ENCODE data around the gene AGPS. TPM values are rescaled to one million over a fixed set of nuclear protein-coding genes. Genes with fewer than 3 reads are reported as not detected.
"Not testable (repeated sequence)": the region's sequence is repeated elsewhere in the genome, so short reads cannot be mapped to it uniquely, and the experiment has no call there.

Gene AGPS
- total RNA-seq, 1 experiment from 2014 or later, result 66.7 TPM

DNA sequence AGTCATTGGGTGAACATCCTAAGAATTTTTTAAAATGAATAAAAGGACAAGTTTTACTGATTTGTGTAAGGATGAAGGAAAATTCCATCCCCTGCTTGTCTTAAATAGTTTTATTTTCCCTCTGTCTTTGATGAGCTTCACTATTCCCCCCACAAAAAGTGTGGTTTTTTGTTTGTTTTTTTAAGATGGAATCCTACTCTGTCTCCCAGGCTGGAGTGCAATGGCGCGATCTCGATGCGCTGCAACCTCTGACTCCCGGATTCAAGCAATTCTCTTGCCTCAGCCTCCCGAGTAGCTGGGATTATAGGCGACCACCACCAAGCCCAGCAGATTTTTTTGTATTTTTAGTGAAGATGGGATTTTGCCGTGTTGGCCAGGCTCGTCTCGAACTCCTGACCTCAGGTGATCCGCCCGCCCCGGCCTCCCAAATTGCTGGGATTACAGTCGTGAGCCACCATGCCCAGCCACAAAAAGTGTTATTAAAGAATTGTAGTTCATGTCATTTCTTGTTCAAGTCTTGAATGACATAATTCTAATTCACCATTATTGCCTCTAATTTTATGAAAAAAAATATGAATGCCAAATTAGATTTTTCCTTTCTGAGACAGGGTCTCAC lies 91.7 kb downstream of the AGPS start:
- no peak overlapping the region for H3K4me3 ChIP-seq
- peaks cover 14% of the 10 kb centered on the region for H3K36me3 ChIP-seq
- no peaks in the 10 kb centered on the region for H3K4me1 ChIP-seq
- no peak overlapping the region for H3K27ac ChIP-seq
- DNase-seq, result no peak
- no peaks in the 10 kb centered on the region for H3K27me3 ChIP-seq
- no peaks in the 10 kb centered on the region for H3K9me3 ChIP-seq (replicated peaks)

DNA sequence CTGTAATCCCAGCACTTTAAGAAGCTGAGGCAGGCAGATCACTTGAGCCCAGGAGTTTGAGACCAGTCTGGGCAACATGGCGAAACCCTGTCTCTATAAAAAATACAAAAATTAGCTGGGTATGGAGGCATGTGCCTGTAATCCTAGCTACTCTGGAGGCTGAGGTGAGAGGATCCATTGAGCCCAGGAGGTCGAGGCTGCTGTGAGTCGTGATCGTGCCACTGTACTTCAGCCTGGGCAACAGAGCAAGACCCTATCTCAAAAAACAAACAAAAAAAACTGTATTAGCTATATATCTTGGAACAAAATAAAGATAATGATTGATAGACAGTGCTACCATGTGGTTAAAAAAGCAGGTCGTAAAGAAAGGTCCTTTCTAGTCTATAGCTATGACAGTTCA lies 93.1 kb downstream of the AGPS start:
- DNase-seq; H3K4me1 ChIP-seq; H3K27me3 ChIP-seq; H3K4me3 ChIP-seq; H3K27ac ChIP-seq; H3K9me3 ChIP-seq (replicated peaks); H3K36me3 ChIP-seq: not testable (repeated sequence)

DNA sequence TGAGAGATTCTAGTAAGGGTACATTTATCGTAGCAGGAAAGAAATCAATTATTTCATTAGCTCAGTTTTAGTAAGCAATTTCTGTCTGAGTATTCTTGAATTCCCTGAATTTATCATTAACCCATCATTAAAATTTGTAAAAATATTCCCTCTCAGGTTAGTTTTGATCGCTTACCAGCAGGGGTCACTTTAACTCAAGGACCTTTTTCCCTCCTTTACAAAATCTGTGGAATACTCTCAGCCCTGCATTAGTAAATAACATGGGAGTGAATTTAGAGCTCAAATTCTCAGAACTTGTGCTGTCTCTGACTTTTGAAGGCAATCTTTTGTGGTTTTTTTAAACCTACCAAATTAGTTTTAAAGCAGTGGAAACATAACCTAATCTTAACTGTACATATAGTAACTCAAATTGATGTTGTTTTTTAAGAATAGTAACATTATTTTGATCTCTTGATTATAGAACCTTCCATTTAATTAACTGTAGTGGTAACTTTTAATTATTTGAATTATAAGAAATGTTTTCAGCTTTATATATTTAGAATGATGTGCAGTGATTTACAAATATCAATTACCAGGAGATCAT lies 97.2 kb downstream of the AGPS start:
- no peaks in the 10 kb centered on the region for H3K9me3 ChIP-seq (replicated peaks)
- DNase-seq, result peak; percentile 12 to 63
- H3K27ac ChIP-seq, result no peak overlapping the region
- H3K4me3 ChIP-seq, result no peak overlapping the region
- peaks cover 19% of the 10 kb centered on the region for H3K36me3 ChIP-seq
- no peaks in the 10 kb centered on the region for H3K27me3 ChIP-seq
- no peaks in the 10 kb centered on the region for H3K4me1 ChIP-seq

DNA sequence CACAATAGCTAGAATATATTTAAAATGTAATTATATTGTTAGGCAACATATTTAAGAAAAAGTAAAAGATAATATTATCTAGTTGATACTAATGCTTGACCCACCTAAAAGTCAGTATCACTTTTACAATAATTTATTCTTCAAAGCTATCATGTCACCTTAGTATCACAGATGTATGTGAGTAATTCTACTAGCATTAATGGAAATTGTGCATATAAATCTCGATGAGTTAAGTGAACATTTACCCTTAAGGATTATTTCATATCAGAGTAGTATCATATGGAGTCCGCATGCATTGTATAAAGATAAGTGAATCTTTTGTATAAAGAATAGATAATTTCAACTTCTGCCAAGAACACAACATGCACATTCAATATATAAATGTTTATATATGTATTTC lies 103.4 kb downstream of the AGPS start:
- Histone ChIP-seq H3K4me3 (no peak overlapping the region), H3K9me3 (replicated peaks) (no peaks in the 10 kb centered on the region), H3K4me1 (no peaks in the 10 kb centered on the region), H3K27ac (no peak overlapping the region), H3K27me3 (no peaks in the 10 kb centered on the region), H3K36me3 (peaks cover 35% of the 10 kb centered on the region)
- DNase-seq, result no peak

DNA sequence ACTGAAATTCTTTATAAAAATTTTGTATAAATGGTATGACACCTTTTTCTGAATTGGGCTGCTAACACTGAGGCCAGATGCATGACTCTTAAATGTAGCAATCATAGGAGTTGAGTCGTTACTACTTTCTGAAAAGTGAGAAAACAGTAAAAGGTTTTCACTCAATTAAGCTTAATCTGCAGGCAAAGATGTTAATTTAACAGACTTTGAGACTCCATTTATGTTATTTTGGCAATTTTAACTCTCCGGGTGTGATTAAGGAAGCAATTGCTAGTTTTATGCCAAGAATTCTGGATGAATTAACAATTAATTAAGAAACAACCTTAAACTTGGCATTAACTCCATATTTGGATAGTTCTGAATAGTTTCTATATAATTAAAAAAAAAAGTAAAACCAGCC lies 104.3 kb downstream of the AGPS start:
- no peak for DNase-seq

DNA sequence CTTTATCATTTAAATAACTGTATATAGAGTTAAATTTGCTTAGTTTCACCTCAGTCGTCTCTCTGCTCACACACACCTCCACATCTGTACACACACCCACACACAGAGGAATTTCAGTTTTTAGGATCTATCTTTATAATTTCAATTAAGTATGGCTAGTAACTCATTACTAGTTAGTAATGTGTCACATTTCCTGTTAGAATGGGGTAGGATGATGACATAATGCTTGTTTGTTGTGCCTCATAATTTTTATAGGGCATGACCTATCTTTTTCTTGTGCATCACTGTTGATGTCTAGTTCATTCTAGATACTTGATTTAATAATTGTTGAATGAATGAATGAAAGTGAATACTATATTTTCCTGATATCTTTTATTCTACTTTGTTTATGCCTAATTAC lies 108.6 kb downstream of the AGPS start:
- H3K4me1 ChIP-seq, result no peaks in the 10 kb centered on the region
- DNase-seq, result no peak
- no peaks in the 10 kb centered on the region for H3K27me3 ChIP-seq
- H3K36me3 ChIP-seq, result peaks cover 20% of the 10 kb centered on the region
- no peaks in the 10 kb centered on the region for H3K9me3 ChIP-seq (replicated peaks)
- no peak overlapping the region for H3K27ac ChIP-seq
- H3K4me3 ChIP-seq, result no peak overlapping the region

More for the DNA sequence above, 104.3 kb downstream of the AGPS start:
- Histone ChIP-seq H3K36me3 (peaks cover 35% of the 10 kb centered on the region), H3K27ac (no peak overlapping the region), H3K27me3 (no peaks in the 10 kb centered on the region), H3K4me3 (no peak overlapping the region), H3K4me1 (no peaks in the 10 kb centered on the region), H3K9me3 (replicated peaks) (no peaks in the 10 kb centered on the region)

DNA sequence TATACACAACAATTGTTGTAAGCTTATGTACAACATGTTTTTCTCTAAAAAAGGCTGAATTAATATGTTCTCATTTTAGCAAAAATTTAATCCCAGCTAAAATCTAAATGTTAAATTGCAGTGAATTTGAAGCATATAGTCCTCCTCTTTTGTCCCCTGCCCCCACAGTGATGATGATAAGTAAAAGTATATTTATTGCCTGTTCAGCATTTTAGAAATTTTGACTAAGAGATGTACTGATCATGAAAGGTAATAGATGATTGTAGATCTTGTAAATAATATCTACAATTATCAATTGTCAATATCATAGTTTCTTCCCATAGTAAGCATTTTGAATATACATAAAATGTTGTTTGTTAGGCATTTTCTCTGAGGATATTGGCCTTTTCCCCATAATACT lies 113.9 kb downstream of the AGPS start:
- Histone ChIP-seq H3K9me3 (replicated peaks) (no peaks in the 10 kb centered on the region), H3K27ac (no peak overlapping the region), H3K4me1 (no peaks in the 10 kb centered on the region), H3K27me3 (no peaks in the 10 kb centered on the region), H3K36me3 (peaks cover 30% of the 10 kb centered on the region), H3K4me3 (no peak overlapping the region)
- DNase-seq, result no peak

DNA sequence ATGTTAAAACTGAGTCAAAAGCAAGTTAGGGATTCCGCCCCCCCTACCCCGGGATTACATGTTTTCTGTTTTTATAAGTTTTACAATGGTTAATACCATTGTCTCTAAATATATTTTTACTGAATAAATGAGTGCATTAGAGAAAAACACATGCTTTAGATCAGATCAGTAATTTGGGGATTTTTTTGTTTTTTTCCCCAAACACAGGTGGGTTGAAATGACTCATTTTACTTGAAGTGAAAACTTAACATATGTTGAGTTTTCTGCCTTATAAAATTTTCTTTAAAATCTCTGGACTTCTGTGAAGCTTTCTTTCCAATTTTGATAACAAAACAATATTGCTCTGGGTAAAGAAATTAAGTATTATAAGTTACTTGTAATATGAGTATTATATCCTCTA lies 114.4 kb downstream of the AGPS start:
- H3K9me3 ChIP-seq (replicated peaks), result no peaks in the 10 kb centered on the region
- peaks cover 30% of the 10 kb centered on the region for H3K36me3 ChIP-seq
- H3K27me3 ChIP-seq, result no peaks in the 10 kb centered on the region
- no peak overlapping the region for H3K27ac ChIP-seq
- no peaks in the 10 kb centered on the region for H3K4me1 ChIP-seq
- no peak overlapping the region for H3K4me3 ChIP-seq
- no peak for DNase-seq

DNA sequence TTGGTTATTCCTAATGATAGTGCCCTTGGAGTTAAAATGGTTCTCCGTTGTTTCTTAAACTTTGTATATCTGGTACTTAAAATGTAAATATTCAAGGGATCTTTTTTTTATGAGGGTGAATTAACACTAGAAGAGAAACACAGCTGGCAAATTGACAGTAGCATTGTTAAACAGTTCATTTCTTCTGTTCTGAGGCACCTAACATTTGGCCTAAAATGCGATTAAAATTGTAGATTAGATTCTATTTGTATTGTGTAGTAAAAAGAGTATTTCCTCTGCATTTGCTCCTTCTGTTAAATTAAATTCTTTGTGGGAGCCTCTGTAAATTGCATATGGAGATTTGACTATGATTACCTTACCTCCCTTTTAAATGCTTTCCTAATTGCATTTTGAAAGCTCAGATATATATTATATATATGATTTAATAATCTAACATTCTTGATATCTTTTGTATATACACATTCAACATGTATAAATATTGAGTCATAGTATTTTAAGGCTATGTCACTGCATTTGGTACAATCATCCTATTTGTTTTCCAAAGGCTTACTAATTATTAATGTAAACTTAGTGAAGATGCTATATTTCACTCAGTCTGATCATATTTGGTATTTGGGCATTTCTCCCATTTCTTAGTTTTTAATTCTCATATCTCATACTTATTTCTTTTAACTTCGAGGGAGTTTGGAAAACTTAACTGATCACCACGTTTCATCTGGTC lies 124.4 kb downstream of the AGPS start:
- no peak for DNase-seq
- no peak overlapping the region for H3K27ac ChIP-seq

DNA sequence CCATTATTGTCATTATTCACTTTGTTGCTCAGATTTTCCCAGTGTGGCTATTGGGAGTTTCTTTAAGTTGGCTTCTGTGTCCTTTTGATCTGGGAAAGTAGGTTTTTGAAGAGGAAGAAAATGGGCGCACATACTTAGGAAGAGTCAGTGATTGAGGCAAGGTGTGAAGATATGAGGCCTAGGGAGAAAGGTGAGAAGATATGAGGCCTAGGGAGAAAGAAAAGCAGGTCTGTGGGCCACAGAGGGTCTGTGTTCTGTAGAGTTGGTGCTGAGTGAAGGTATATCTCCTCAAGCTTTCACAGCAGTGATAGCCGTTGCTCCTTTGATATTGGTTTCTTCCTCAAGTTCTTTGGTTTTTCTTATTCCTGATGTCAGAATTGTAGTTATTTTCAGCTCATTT lies 126.2 kb downstream of the AGPS start:
- peaks cover 24% of the 10 kb centered on the region for H3K36me3 ChIP-seq
- H3K4me3 ChIP-seq, result no peak overlapping the region
- no peaks in the 10 kb centered on the region for H3K27me3 ChIP-seq
- H3K9me3 ChIP-seq (replicated peaks), result no peaks in the 10 kb centered on the region
- H3K4me1 ChIP-seq, result no peaks in the 10 kb centered on the region
- no peak for DNase-seq
- no peak overlapping the region for H3K27ac ChIP-seq

More for the DNA sequence above, 124.4 kb downstream of the AGPS start:
- H3K36me3 ChIP-seq, result peaks cover 22% of the 10 kb centered on the region
- no peak overlapping the region for H3K4me3 ChIP-seq
- H3K9me3 ChIP-seq (replicated peaks), result no peaks in the 10 kb centered on the region
- H3K4me1 ChIP-seq, result no peaks in the 10 kb centered on the region
- H3K27me3 ChIP-seq, result no peaks in the 10 kb centered on the region

DNA sequence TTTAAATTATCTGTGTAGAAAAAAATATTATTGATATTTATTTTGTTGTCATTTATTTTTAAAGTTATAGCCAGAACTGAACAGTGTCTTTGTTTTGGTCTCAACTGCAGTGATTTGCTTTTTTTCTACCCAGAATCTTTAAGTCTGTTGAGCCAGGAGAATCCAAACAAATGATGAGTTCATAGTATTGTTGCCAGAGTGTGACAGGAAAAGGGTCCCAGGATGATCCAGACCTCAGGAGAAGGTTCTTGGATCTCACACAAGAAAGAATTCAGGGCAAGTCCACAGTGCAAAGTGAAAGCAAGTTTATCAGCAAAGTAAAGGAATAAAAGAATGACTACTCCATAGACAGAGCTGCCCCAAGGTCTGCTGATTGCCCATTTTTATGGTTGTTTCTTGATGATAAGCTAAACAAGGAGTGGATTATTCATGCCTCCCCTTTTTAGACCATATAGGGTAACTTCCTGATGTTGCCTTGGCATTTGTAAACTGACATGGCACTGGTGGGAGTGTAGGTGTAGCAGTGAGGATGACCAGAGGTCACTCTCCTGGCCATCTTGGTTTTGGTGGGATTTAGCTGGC lies 127.1 kb downstream of the AGPS start:
- H3K4me1 ChIP-seq, result no peaks in the 10 kb centered on the region
- no peaks in the 10 kb centered on the region for H3K9me3 ChIP-seq (replicated peaks)
- peaks cover 29% of the 10 kb centered on the region for H3K36me3 ChIP-seq
- H3K27me3 ChIP-seq, result no peaks in the 10 kb centered on the region
- DNase-seq, result no peak
- no peak overlapping the region for H3K27ac ChIP-seq
- H3K4me3 ChIP-seq, result no peak overlapping the region

DNA sequence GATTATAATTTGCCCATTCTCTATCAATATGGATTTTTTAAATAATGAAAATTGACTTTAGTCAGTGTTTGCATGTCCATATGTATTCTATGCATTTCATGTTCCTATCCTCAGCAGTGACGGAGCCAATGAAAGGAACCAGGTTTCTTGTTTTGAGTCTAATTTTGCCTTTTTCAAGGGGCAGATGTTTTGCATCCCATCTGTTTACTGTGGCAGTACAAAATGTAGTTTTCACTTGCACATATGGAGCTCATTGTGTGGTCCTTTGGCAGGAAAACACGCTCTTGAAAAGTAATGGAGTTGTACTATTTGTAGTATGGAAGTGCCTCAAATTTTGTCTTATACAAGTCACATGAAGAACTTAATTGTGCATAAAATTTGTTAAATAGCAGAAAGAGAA lies 127.8 kb downstream of the AGPS start:
- no peaks in the 10 kb centered on the region for H3K27me3 ChIP-seq
- peaks cover 34% of the 10 kb centered on the region for H3K36me3 ChIP-seq
- no peak overlapping the region for H3K4me3 ChIP-seq
- no peak overlapping the region for H3K27ac ChIP-seq
- no peak for DNase-seq
- no peaks in the 10 kb centered on the region for H3K4me1 ChIP-seq
- H3K9me3 ChIP-seq (replicated peaks), result no peaks in the 10 kb centered on the region

DNA sequence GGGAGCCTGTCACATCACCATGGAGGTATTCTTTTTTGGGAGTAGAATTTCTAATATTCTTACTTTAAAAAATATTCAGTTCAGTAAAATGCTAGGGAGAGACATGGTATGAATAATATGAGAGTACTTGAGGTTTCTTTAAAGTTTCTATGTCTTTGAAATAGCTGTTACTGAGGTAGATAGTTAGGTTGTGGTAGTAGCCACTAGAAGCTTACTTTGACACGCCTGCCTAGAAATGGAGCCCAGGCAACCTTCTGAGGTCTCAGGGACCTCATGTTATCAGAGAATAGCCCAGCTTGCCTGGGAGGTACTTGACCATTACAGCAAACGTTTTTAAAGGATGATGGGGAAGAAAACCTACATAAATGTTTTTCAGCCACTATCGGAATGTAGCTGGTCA lies 131.2 kb downstream of the AGPS start:
- Histone ChIP-seq H3K9me3 (replicated peaks) (no peaks in the 10 kb centered on the region), H3K36me3 (peaks cover 42% of the 10 kb centered on the region), H3K4me1 (no peaks in the 10 kb centered on the region), H3K27ac (no peak overlapping the region), H3K27me3 (no peaks in the 10 kb centered on the region), H3K4me3 (no peak overlapping the region)
- DNase-seq, result no peak

DNA sequence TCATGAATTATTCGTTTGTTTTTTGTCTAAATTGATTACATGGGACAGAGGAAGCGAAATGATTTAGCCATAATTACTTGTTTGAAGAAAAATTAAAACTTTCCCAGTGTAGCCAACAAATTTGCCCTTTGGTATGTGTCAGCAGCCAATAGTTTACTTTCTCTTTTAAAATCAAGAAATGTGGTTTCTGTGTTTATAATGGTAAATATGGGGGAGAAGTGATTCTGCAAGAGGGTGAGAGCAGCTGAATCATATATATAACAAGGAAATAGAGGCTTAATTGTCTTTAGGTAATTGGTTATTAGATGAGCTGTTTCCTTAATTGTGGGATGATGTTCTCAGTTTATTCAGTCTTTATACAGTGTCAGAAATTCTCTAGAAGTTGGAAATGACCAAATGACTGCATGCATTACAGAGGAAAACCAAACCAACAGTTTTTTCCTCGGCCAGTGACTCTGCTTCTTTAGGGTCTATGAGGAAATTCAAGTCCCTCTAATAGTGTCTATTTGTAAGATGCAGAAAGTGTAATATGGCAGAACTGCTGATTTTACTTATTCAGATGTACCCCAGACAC lies 132.9 kb downstream of the AGPS start:
- Histone ChIP-seq H3K27me3 (no peaks in the 10 kb centered on the region), H3K36me3 (peaks cover 42% of the 10 kb centered on the region), H3K4me1 (no peaks in the 10 kb centered on the region), H3K9me3 (replicated peaks) (no peaks in the 10 kb centered on the region), H3K4me3 (no peak overlapping the region), H3K27ac (no peak overlapping the region)
- no peak for DNase-seq

DNA sequence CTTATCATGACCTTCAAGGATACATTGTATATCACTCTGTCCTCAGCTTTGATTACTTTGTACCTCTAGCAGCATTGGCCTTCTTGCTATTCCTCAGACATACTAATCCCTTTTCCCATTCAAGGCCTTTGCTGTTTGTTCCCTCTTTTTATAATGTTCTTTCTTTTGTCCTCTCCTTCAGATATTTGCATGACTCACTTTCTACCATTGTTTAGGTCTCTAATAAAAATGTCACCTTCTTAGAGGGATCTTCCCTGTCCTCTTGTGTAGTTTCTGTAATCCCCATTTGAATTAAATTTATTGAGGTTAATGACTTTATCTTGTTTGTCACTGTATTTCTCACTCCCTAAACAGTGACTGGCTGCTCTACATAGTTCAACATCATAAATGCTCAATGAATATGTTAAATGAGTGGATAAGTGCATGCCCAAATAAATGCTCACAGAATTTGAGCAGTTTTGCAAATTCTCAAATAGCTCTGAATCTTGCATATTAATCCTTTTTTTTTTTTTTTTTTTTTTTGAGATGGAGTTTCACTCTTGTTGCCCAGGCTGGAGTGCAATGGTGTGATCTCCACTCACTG lies 135.9 kb downstream of the AGPS start:
- no peak overlapping the region for H3K4me3 ChIP-seq
- no peak for DNase-seq

More for the DNA sequence above, 135.9 kb downstream of the AGPS start:
- Histone ChIP-seq H3K4me1 (no peaks in the 10 kb centered on the region), H3K9me3 (replicated peaks) (no peaks in the 10 kb centered on the region), H3K27me3 (no peaks in the 10 kb centered on the region), H3K27ac (no peak overlapping the region), H3K36me3 (peaks cover 28% of the 10 kb centered on the region)
